GM21447 (cell line): ENCODE measurements around the gene PRKD2.
"Not testable (repeated sequence)": the region's sequence is repeated elsewhere in the genome, so short reads cannot be mapped to it uniquely, and the experiment has no call there.

Source experiments
- ATAC-seq: cut with Tn5 transposase; IDR thresholded peaks from one replicate; pipeline ENCODE4 v1.9.1; 2021; ENCODE audit not compliant: unreplicated experiment

Gene PRKD2

GRCh38 chr19:46717034-46717715 lies at the start of gene PRKD2:
Gene PRKD2 (minus strand): TSS chr19:46717114. CDS start chr19:46716370, 744 bp downstream.
- no peak for ATAC-seq

DNA sequence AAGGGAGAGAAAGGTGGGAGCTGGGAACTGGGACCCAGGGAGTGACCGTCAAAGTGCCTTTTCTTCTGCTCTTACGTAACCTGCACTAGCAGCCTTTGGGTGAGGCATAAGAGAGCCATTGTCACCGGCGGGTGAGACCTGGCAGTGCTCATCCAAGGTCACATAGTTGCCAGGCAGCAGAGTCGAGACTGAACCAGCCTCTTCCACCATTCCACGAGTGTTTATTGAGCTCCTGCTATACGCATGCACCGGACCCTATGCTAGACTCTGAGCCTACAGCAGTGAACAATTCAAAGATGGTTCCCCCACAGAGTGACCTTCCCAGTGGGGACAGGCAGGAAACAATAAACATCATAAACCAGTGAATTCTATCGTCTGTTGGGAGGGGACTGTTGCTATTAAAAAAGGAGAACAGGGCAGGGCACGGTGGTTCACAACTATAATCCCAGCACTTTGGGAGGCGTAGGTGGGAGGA lies 47.9 kb upstream of the PRKD2 start:
- no peak for ATAC-seq

DNA sequence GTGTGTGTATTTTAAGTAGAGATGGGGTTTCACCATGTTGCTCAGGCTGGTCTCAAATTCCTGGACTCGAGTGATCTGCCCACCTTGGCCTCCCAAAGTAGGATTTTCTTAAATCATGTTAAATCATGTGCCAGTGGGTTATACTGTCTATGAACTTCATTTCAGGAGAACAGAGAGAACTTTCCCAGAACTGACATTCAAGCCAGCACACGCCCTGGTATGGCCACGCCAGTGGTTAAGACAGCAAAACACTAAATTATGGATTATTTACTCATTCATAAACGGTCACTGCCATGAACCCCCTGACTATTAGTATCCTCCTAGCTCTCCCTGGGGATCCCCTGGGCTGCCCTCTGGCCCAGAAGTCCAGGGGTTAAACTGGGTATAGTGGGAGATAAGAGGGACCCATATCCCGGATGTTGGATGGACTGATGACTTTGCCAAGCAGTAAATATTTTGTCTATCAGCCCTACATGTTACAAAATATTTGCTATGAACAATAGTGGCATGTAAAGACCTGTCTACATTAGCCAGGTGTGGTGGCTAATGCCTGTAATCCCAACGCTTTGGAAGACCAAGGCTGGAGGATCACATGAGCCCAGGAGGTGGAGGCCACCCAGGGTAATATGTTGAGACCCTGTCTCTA lies 45.5 kb upstream of the PRKD2 start:
- no peak for ATAC-seq

- ATAC-seq: no peak
Measured at GRCh38 chr19:46761418-46761831, 44.5 kb upstream of the PRKD2 start.

- not testable (repeated sequence) for ATAC-seq
Measured at GRCh38 chr19:46760897-46761296, 44.0 kb upstream of the PRKD2 start.

DNA sequence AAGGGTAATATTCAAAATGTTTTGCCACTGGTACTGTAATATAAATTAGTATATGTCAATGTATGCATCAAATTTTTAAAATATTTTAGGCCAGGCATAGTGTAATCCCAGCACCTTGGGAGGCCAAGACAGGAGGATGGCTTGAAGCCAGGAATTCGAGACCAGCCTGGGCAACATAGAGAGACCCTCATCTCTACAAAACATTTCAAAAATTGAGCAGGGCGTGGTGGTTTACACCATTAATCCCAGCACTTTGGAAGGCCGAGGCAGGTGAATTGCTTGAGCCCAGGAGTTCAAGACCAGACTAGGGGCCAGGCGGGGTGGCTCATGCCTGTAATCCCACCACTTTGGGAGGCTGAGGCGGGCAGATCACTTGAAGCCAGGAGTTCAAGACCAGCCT lies 43.4 kb upstream of the PRKD2 start:
- ATAC-seq: no peak

DNA sequence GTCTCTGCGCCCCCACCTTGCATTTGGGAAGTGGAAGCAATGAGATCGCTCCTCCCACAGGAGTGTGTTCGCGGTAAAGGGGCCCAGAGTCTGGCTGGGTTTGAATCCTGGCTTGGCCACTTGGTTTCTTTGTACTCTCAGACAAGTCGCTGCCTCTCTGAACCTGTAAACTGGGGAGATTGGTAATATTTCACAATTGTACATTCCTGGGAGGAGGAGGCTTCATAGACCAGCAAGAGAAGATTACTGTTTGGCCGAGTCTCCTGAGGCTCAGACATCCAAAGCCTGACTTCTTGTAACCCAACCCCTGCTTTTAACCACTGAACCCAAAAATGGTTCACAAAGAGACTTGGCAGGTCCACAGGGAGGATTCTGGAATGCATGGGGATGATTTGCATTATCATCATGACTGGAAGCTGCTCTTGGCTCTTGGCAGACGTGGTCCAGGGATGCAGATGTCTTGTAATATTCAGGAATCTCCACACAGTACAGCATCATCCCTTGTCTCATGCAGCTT lies 43.0 kb upstream of the PRKD2 start:
- ATAC-seq: no peak

DNA sequence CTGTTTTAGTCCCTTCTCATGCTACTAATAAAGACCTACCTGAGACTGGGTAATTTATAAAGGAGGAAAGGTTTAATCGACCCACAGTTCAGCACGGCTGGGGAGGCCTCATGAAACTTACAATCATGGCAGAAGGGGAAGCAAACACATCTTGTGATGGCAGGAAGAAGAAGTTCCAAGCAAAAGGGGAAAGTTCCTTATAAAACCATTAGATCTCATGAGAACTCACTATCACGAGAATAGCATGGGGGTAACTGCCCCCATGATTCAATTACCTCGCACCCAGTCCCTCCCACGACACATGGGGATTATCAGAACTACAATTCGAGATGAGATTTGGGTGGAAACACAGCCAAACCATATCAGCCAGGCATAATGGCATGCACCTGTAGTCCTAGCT lies 42.3 kb upstream of the PRKD2 start:
- no peak for ATAC-seq

- no peak for ATAC-seq
Measured at GRCh38 chr19:46756544-46756888, 39.6 kb upstream of the PRKD2 start.

- no peak for ATAC-seq
Measured at GRCh38 chr19:46755853-46756543, 39.1 kb upstream of the PRKD2 start.

DNA sequence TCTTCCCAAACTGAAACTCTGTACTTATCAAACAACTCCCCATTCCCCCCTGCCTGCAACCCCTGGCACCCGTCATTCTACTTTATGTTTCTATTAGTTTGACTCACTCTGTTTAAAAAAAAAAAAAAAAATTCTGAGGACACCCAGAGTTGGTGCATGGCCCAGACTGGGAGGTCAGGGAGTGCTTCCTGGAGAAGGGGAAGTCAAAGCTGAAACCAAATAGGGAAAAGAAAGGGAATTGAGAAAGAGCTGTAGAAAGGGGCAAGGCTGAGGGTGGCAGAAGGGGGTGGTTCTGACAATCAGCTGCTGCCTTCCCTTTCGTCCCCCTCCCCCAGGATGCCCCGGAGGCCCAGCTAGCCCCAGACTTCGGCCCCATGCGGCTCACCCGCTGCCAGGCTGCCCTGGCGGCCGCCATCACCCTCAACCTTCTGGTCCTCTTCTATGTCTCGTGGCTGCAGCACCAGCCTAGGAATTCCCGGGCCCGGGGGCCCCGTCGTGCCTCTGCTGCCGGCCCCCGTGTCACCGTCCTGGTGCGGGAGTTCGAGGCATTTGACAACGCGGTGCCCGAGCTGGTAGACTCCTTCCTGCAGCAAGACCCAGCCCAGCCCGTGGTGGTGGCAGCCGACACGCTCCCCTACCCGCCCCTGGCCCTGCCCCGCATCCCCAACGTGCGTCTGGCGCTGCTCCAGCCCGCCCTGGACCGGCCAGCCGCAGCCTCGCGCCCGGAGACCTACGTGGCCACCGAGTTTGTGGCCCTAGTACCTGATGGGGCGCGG lies 38.4 kb upstream of the PRKD2 start:
- ATAC-seq: no peak

- no peak for ATAC-seq
Measured at GRCh38 chr19:46753420-46754155, 36.7 kb upstream of the PRKD2 start.

DNA sequence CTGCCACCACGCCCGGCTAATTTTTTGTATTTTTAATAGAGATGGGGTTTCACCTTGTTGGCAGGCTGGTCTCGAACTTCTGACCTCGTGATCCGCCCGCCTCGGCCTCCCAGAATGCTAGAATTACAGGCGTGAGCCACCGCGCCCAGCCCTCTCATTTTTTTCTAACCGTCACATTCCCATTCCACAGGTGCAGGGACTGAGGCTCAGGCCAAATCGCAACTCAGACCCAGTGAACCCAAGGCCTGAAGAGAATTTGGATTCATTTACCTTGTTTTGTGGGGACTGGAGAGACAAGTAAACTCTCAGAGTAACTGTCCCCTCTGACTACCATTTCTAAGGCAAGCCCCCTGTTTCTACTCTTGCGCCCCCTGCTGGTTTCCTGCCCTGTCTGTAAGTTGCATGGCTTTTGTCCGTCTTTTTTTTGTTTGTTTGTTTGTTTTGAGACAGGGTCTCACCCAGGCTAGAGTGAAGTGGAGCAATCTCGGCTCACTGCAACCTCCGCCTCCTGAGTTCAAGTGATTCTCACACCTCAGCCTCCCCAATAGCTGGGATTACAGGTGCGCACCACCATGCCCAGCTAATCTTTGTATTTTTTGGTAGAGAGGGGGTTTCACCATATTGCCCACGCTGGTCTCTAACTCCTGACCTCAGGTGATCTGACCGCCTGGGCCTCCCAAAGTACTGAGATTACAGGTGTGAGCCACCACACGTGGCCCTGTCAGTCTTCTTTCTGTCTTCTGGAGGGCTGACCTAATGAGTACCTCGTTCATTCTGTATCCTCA lies 31.6 kb upstream of the PRKD2 start:
- no peak for ATAC-seq

- no peak for ATAC-seq
Measured at GRCh38 chr19:46746281-46747057, 29.6 kb upstream of the PRKD2 start, which contains the start of gene STRN4. Gene STRN4 (minus strand): TSS chr19:46746450. CDS start chr19:46746430, 20 bp downstream.

- no peak for ATAC-seq
Measured at GRCh38 chr19:46745521-46746280, 28.8 kb upstream of the PRKD2 start, which contains the start of gene FKRP. Gene FKRP (plus strand): TSS chr19:46746057. CDS start chr19:46755451, 9,394 bp downstream.

GRCh38 chr19:46745030-46745429 lies 28.1 kb upstream of the PRKD2 start:
- no peak for ATAC-seq

DNA sequence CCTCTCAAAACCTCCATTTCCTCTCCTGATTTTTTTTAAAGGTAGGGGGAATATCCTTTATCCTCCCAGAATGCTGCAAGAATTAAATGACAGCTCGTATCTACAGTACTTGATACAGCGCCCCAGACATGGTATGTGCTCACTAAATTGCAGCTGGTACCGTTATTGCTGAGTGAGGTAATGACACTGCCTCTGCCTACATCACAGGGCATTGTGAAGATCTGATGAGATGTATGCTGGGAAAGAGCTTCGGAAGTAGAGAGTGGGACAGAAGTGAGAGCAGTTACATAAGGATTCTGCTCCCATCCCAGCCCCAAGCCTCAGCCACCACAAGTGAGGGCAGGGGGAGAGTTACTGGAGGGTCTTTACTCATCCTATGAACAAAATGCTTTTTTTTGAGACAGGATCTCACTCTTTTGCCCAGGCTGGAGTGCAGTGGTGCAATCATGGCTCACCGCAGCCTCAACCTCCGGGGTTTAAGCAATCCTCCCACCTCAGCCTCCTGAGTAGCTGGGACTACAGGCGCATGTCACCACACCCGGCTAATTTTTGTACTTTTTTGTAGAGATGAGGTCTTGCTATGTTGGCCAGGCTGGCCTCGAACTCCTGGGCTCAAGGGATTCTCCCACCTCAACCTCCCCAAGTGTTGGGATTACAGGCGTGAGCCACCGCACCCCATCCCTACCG lies 27.2 kb upstream of the PRKD2 start:
- no peak for ATAC-seq
